PC-9 (cell line): ENCODE data around the gene SLC22A9.

Experiments
- EZH2 ChIP-seq: fragments of 200-600 bp; sonication (generic); IDR thresholded peaks from 2 replicates; pipeline ENCODE4 v1.8.0; 2017; ENCODE audit warnings: antibody characterized with exemption, low read depth
- TF ChIP-seq, protein P1 (sequence below): fragments of 200-600 bp; sonication (generic); conservative IDR thresholded peaks from 2 replicates; pipeline ENCODE4 v1.6.1; 2017; ENCODE audit warnings: mixed run types, antibody characterized with exemption, mild to moderate bottlenecking, moderate library complexity

DNA sequence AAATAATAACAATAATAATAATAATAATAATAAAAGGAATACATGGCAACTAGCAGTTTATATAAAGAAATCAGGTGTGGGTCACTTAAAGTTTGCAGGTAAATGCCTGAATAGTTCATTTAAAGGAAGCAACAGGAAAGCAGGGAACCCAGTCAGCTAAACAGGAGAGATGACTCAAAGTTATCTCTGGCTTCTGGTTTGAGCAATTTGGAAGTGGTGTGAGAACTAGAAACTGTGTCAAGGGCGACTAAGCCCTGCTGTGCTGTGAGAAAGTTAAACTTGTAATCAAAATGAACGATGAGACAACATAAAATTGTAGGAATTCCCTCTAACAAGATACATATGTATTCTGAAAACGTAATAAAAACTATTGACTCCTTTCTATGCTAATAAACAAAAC is 35.5 kb downstream of the SLC22A9 start:
- TF ChIP-seq, protein P1, sequence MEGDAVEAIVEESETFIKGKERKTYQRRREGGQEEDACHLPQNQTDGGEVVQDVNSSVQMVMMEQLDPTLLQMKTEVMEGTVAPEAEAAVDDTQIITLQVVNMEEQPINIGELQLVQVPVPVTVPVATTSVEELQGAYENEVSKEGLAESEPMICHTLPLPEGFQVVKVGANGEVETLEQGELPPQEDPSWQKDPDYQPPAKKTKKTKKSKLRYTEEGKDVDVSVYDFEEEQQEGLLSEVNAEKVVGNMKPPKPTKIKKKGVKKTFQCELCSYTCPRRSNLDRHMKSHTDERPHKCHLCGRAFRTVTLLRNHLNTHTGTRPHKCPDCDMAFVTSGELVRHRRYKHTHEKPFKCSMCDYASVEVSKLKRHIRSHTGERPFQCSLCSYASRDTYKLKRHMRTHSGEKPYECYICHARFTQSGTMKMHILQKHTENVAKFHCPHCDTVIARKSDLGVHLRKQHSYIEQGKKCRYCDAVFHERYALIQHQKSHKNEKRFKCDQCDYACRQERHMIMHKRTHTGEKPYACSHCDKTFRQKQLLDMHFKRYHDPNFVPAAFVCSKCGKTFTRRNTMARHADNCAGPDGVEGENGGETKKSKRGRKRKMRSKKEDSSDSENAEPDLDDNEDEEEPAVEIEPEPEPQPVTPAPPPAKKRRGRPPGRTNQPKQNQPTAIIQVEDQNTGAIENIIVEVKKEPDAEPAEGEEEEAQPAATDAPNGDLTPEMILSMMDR: no peak
- TF ChIP-seq EZH2: no peak
